Activated B cell treated with CpG ODN at 0.5 μM for 24 hours (primary cell): ENCODE data around the gene COPB1. TPM values are rescaled to one million over a fixed set of nuclear protein-coding genes. Genes with fewer than 3 reads are reported as not detected.

Experiments
- ATAC-seq: fragments of 200-7000 bp; cut with Tn5 transposase; one replicate; pipeline ENCODE4 v1.10.0; 2021; ENCODE audit warnings: low read depth, mild to moderate bottlenecking, moderate library complexity
- CTCF ChIA-PET: fragments of 350-600 bp; sonication (Branson Sonifier 250); formaldehyde crosslinking; loops from one replicate; lab custom pipeline; 2021; ENCODE audit warnings: antibody characterized with exemption; lab: Charles Lee
- POLR2A ChIA-PET: fragments of 350-600 bp; sonication (Branson Sonifier 250); formaldehyde crosslinking; loops from one replicate; lab custom pipeline; 2021; ENCODE audit warnings: antibody characterized with exemption; lab: Charles Lee
- DNase-seq: peaks from one replicate; pipeline ENCODE4 v3.0.0; 2022
- H3K27ac Mint-ChIP-seq: one replicate; pipeline ENCODE4 v1.8.0; 2020; ENCODE audit warnings: mixed read lengths
- H3K27me3 Mint-ChIP-seq: one replicate; pipeline ENCODE4 v1.8.0; 2021; ENCODE audit warnings: mixed read lengths
- H3K36me3 Mint-ChIP-seq: one replicate; pipeline ENCODE4 v1.8.0; 2021; ENCODE audit warnings: low read depth, mixed read lengths
- H3K4me1 Mint-ChIP-seq: one replicate; pipeline ENCODE4 v1.8.0; 2021; ENCODE audit warnings: mixed read lengths
- H3K4me3 Mint-ChIP-seq: one replicate; pipeline ENCODE4 v1.8.0; 2020; ENCODE audit warnings: mild to moderate bottlenecking, mixed read lengths
- H3K9me3 Mint-ChIP-seq: one replicate; pipeline ENCODE4 v1.8.0; 2020; ENCODE audit warnings: mixed read lengths
- CTCF ChIP-seq: fragments of 200-600 bp; IDR thresholded peaks from one replicate; pipeline ENCODE4 v1.8.0; 2022; ENCODE audit warnings: antibody characterized with exemption, mild to moderate bottlenecking
- intact Hi-C: fragments of 100-400 bp; cut with micrococcal nuclease; formaldehyde crosslinking; loops from one replicate; pipeline ENCODE4 v1.15.1; 2024
- total RNA-seq: library from RNA; stranded (reverse); gene quantifications from 2 replicates; pipeline ENCODE4 v1.2.3, GENCODE V29; 2022

Gene COPB1
- total RNA-seq, 1 donor from 2014 or later, result 90.1 TPM

DNA sequence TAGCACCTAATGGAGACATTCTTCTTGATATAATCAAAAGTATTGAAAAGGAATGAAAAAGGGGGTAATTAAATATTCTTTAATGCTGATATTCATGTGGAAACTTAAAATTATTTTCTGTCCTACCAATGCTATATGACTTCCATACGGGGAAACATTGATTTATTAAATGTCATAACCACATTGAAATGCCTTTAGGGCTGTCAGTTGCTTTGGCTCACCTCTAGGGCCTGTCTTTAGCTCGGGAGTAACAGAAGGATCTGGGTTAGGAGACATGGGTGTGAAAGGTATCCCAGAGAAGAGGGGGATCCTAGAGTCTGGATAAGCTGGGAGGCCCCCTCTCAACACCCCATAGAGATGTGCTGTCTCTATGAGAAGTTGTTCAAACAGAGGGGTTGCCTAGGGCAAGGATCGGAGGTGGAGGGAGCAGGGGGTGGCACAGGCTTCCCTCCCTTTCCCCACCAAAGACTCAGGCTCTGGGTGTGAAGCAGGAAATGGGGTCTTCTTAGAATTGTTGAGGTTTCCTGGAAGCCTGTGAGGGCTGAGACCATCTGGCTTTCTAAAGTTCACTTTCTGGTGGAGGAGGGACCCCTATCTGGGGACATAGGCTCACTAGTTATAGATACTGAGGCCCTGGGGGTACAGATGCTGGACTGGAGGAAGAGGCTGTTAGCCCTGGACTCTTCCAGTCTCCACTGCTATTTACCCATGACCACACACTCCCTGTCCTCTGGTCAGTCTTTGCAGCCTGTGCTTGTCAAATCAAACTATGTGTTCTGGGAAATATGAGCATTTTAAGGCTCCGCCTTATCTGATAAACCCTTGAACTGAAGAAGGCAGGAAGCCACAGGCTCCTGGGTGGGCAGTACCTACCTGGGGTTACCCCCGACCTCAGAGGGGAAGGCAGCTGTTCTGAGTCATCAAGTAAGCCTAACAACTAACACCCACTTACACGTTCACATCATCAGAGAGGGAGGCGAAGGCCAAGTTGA, 84.8 kb downstream of the COPB1 start:
- ATAC-seq, result peak; percentile 99
- ChIA-PET POLR2A (no interaction called here), CTCF (interaction anchor here (1.0 to 5.1 kb wide), 3 partner anchors 40 to 113 kb away, joined by 3 to 69 read pairs (median 7); no protein-coding TSS in a partner anchor)
- Mint-ChIP-seq H3K27ac (peak overlapping the region; percentile 32), H3K36me3 (no peaks in the 10 kb centered on the region), H3K4me3 (no peak overlapping the region), H3K27me3 (no peaks in the 10 kb centered on the region), H3K9me3 (no peaks in the 10 kb centered on the region), H3K4me1 (peaks cover 22% of the 10 kb centered on the region)
- DNase-seq, result peak; percentile 21
- TF ChIP-seq CTCF, result no peak
- intact Hi-C loops, result loop anchor here (1.0 to 2.0 kb wide), 4 partner anchors 32 to 114 kb away; partner anchors contain the start of gene RRAS2

- Mint-ChIP-seq H3K4me3 (no peak overlapping the region), H3K27me3 (no peaks in the 10 kb centered on the region), H3K27ac (no peak overlapping the region), H3K4me1 (peaks cover 22% of the 10 kb centered on the region), H3K9me3 (no peaks in the 10 kb centered on the region), H3K36me3 (no peaks in the 10 kb centered on the region)
- ATAC-seq, result no peak
- CTCF ChIA-PET, result interaction anchor here (1.5 to 2.0 kb wide), 2 partner anchors 9 to 42 kb away, joined by 3 to 7 read pairs; no protein-coding TSS in a partner anchor
- intact Hi-C loops, result loop anchor here (2.0 kb wide), 3 partner anchors 33 to 105 kb away; partner anchors contain the start of gene RRAS2
- no peak for DNase-seq
- TF ChIP-seq CTCF, result no peak
- POLR2A ChIA-PET, result no interaction called here
Observed at GRCh38 chr11:14413307-14414069, 86.1 kb downstream of the COPB1 start.

DNA sequence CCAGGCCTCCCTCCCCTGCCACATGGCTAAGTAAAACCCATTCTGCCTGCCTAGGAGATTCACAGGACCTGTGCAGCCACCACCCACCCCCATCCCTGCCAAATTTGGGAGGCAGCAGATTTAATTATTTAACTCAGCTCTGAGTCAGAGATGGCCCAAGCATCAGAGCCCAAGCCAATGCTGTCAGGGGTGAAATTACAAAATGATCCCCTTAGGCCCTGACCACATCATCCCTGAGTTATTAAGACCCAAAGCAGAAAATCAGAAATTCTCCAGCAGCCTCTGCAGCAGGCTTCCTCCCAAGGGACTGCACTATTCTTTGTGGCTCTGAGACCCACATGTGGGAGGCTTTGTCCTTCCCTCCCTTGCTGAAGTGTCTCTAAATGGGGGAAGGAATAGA, 87.8 kb downstream of the COPB1 start:
- DNase-seq (no peak), ATAC-seq (no peak)
- intact Hi-C loops, result no loop called here
- TF ChIP-seq CTCF, result no peak
- ChIA-PET POLR2A (no interaction called here), CTCF (no interaction called here)
- peaks cover 22% of the 10 kb centered on the region for H3K4me1 Mint-ChIP-seq
- no peak overlapping the region for H3K4me3 Mint-ChIP-seq
- H3K27me3 Mint-ChIP-seq, result no peaks in the 10 kb centered on the region
- H3K9me3 Mint-ChIP-seq, result no peaks in the 10 kb centered on the region
- no peak overlapping the region for H3K27ac Mint-ChIP-seq
- no peaks in the 10 kb centered on the region for H3K36me3 Mint-ChIP-seq

GRCh38 chr11:14409891-14410290, 89.7 kb downstream of the COPB1 start:
- ChIA-PET CTCF (no interaction called here), POLR2A (no interaction called here)
- Mint-ChIP-seq H3K27ac (no peak overlapping the region), H3K4me3 (no peak overlapping the region), H3K4me1 (peaks cover 13% of the 10 kb centered on the region), H3K9me3 (no peaks in the 10 kb centered on the region), H3K36me3 (no peaks in the 10 kb centered on the region), H3K27me3 (no peaks in the 10 kb centered on the region)
- TF ChIP-seq CTCF, result no peak
- intact Hi-C loops, result no loop called here
- DNase-seq (no peak), ATAC-seq (no peak)
